KMS-11 (cell line): ENCODE results near the gene ZNF763.
"Not testable (repeated sequence)": the region's sequence is repeated elsewhere in the genome, so short reads cannot be mapped to it uniquely, and the experiment has no call there.

Experiments
- H2AFZ ChIP-seq: fragments of 200-600 bp; sonication (generic); 2 replicates; pipeline ENCODE4 v1.6.1; 2016; ENCODE audit warnings: antibody characterized with exemption, mixed run types, low read depth
- H3K27ac ChIP-seq: fragments of 200-600 bp; sonication (generic); 2 replicates; pipeline ENCODE4 v1.6.1; 2016; ENCODE audit warnings: mild to moderate bottlenecking, mixed run types
- H3K27me3 ChIP-seq: fragments of 200-600 bp; sonication (generic); 2 replicates; pipeline ENCODE4 v1.6.1; 2017; ENCODE audit warnings: mild to moderate bottlenecking, low read depth, mixed run types, moderate library complexity; ENCODE audit not compliant: insufficient read depth
- H3K36me3 ChIP-seq: fragments of 200-600 bp; sonication (generic); 2 replicates; pipeline ENCODE4 v1.6.1; 2017; ENCODE audit warnings: mild to moderate bottlenecking, mixed run types; ENCODE audit not compliant: insufficient read depth
- H3K4me1 ChIP-seq: fragments of 200-600 bp; sonication (generic); 2 replicates; pipeline ENCODE4 v1.6.1; 2016; ENCODE audit warnings: mild to moderate bottlenecking, low read depth, mixed run types; ENCODE audit not compliant: poor library complexity, severe bottlenecking
- H3K4me2 ChIP-seq: fragments of 200-600 bp; sonication (generic); 2 replicates; pipeline ENCODE4 v1.7.0; 2016; ENCODE audit warnings: mild to moderate bottlenecking, mixed run types
- H3K4me3 ChIP-seq: fragments of 200-600 bp; sonication (generic); IDR thresholded peaks from 2 replicates; pipeline ENCODE4 v1.6.1; 2017; ENCODE audit warnings: low read depth, low read length, mixed read lengths; ENCODE audit not compliant: insufficient read depth
- H3K79me2 ChIP-seq: fragments of 200-600 bp; sonication (generic); 2 replicates; pipeline ENCODE4 v1.6.1; 2016; ENCODE audit warnings: low read depth, mixed run types; ENCODE audit not compliant: insufficient read depth
- H3K9ac ChIP-seq: fragments of 200-600 bp; sonication (generic); 2 replicates; pipeline ENCODE4 v1.6.1; 2016; ENCODE audit warnings: mild to moderate bottlenecking, mixed run types
- H4K20me1 ChIP-seq: fragments of 200-600 bp; sonication (generic); 2 replicates; pipeline ENCODE4 v1.6.1; 2016; ENCODE audit warnings: mild to moderate bottlenecking, mixed run types; ENCODE audit not compliant: insufficient read depth
- CTCF ChIP-seq: fragments of 200-600 bp; sonication (generic); conservative IDR thresholded peaks from 2 replicates; pipeline ENCODE4 v1.6.1; 2017; ENCODE audit warnings: low read depth, mild to moderate bottlenecking, antibody characterized with exemption, low read length, moderate library complexity, mixed read lengths

ZNF763 gene

GRCh38 chr19:11987405-11988281, 22.8 kb downstream of the ZNF763 start:
- Histone ChIP-seq H3K4me2 (peak overlapping the region; percentile 71), H2AFZ (peak overlapping the region; percentile 87), H3K9ac (peak overlapping the region; percentile 44; the same call in 1 of the 2 replicates), H3K36me3 (no peaks in the 10 kb centered on the region), H3K4me1 (no peaks in the 10 kb centered on the region), H3K4me3 (no peak overlapping the region), H4K20me1 (no peaks in the 10 kb centered on the region), H3K79me2 (no peaks in the 10 kb centered on the region), H3K27me3 (no peaks in the 10 kb centered on the region), H3K27ac (peak overlapping the region; percentile 66)
- TF ChIP-seq CTCF, result no peak

- peak overlapping the region; percentile 71; the same call in 1 of the 2 replicates for H3K4me2 ChIP-seq
- H3K9ac ChIP-seq, result no peak overlapping the region
- no peaks in the 10 kb centered on the region for H3K36me3 ChIP-seq
- H3K4me3 ChIP-seq, result no peak overlapping the region
- no peak overlapping the region for H2AFZ ChIP-seq
- H3K79me2 ChIP-seq, result no peaks in the 10 kb centered on the region
- no peaks in the 10 kb centered on the region for H4K20me1 ChIP-seq
- H3K27me3 ChIP-seq, result no peaks in the 10 kb centered on the region
- H3K27ac ChIP-seq, result no peak overlapping the region
- peak; percentile 10 for TF ChIP-seq CTCF
- H3K4me1 ChIP-seq, result no peaks in the 10 kb centered on the region
Observed at GRCh38 chr19:11989112-11989456, 24.2 kb downstream of the ZNF763 start.

- H3K27ac ChIP-seq, H3K4me1 ChIP-seq, H2AFZ ChIP-seq, H3K36me3 ChIP-seq, H3K27me3 ChIP-seq, H3K9ac ChIP-seq, H4K20me1 ChIP-seq, H3K4me3 ChIP-seq, H3K4me2 ChIP-seq, H3K79me2 ChIP-seq: not testable (repeated sequence)
Observed at GRCh38 chr19:11991921-11992320, 27.1 kb downstream of the ZNF763 start.

GRCh38 chr19:11995174-11995573, 30.3 kb downstream of the ZNF763 start:
- Histone ChIP-seq H3K79me2 (no peaks in the 10 kb centered on the region), H4K20me1 (no peaks in the 10 kb centered on the region), H3K36me3 (no peaks in the 10 kb centered on the region), H3K4me3 (no peak overlapping the region), H3K4me2 (no peak overlapping the region), H3K27ac (no peak overlapping the region), H3K4me1 (no peaks in the 10 kb centered on the region), H3K27me3 (no peaks in the 10 kb centered on the region), H2AFZ (no peak overlapping the region), H3K9ac (no peak overlapping the region)
- TF ChIP-seq CTCF, result no peak

GRCh38 chr19:12000152-12000981, 35.5 kb downstream of the ZNF763 start:
- Histone ChIP-seq H3K36me3 (no peaks in the 10 kb centered on the region), H3K4me2 (no peak overlapping the region), H3K27ac (no peak overlapping the region), H3K27me3 (no peaks in the 10 kb centered on the region), H4K20me1 (no peaks in the 10 kb centered on the region), H3K4me1 (no peaks in the 10 kb centered on the region), H3K9ac (no peak overlapping the region), H3K4me3 (no peak overlapping the region), H3K79me2 (no peaks in the 10 kb centered on the region), H2AFZ (no peak overlapping the region)
- TF ChIP-seq CTCF, result no peak
